ENCODE measurements around the gene SPOCK3. TPM values are rescaled to one million over a fixed set of nuclear protein-coding genes. Genes with fewer than 3 reads are reported as not detected.

The SPOCK3 gene
- total RNA-seq, 1 experiment from 2014 or later = 1.4 TPM

- no peak for ATAC-seq
- no peak for TF ChIP-seq POLR2AphosphoS5 (IDR thresholded peaks at IDR 0.05; ENCODE audit: low read depth, low read length)
- no peak for TF ChIP-seq TCF7L2 (IDR thresholded peaks at IDR 0.05; ENCODE audit: low read depth, low read length)
- no peak for TF ChIP-seq CTCF (IDR thresholded peaks at IDR 0.05)
- no peak for TF ChIP-seq REST (IDR thresholded peaks at IDR 0.05; ENCODE audit: insufficient read depth in 1 of 2, low read depth in 2 of 2, low read length in 1 of 2)
- no peak for TF ChIP-seq SIN3A (IDR thresholded peaks at IDR 0.05; ENCODE audit: borderline replicate concordance, insufficient read depth, low read depth, low read length)
- Histone ChIP-seq H3K9me3 (ENCODE audit: control insufficient read depth, insufficient read depth, low read depth, low read length) (no peaks in the 10 kb centered on the region), H3K4me3 (ENCODE audit: low read depth in 2 of 2, low read length in 2 of 2) (no peak overlapping the region), H3K36me3 (ENCODE audit: control insufficient read depth, insufficient read depth, low read length) (no peaks in the 10 kb centered on the region), H3K4me1 (ENCODE audit: control insufficient read depth, insufficient read depth, low read length) (no peaks in the 10 kb centered on the region), H3K27ac (ENCODE audit: low read length) (no peak overlapping the region), H3K27me3 (ENCODE audit: control insufficient read depth, insufficient read depth, low read length) (no peaks in the 10 kb centered on the region)
- intact Hi-C loops (cut with micrococcal nuclease; ENCODE audit: unreplicated experiment) = loop anchor here (10.0 kb wide), 1 partner anchor 189 kb away; no protein-coding TSS in a partner anchor
- in situ Hi-C loops (cut with HindIII; ENCODE audit: low pct_unique_long_range_greater_than_20kb, low sequenced_read_pairs) = no loop called here
- CTCF ChIA-PET = no interaction called here
- POLR2A ChIA-PET = no interaction called here
- BruUV-seq (replicated peaks) = no TSS peak
- no peak for DNase-seq (ENCODE audit: low read depth, low spot score)
Observed at GRCh38 chr4:167025670-167026069, 208.6 kb downstream of the SPOCK3 start.

DNA sequence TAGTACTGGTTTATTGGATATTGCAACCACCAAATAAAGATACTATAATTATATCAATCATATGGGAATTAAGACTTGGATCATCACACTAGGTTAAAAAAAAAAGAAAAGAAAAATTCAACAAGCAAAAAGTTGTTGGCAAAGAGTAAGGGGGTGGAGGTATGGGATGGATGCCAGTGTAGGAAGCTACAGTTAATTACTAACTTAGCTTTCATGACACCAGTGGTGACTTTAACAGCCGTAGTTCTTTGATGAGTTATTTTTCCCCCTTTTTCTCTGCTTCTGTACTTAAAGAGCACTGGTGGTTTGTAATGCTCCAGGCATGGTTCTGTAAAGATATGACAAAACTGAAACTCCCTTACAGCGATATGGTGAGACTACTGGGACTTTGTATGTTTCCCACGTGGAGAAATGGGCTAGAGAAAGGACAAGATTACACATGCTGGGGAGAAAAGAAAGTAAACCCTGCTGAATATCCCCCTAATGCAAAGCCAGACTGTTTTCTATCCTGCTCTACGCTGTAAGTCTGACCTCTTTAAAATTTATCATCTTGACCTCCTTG, 210.8 kb downstream of the SPOCK3 start:
- in situ Hi-C loops (cut with HindIII; ENCODE audit: low pct_unique_long_range_greater_than_20kb, low sequenced_read_pairs) (no loop called here), intact Hi-C loops (cut with micrococcal nuclease; ENCODE audit: unreplicated experiment) (loop anchor here (10.0 kb wide), 1 partner anchor 191 kb away; no protein-coding TSS in a partner anchor)
- Histone ChIP-seq H3K4me1 (ENCODE audit: control insufficient read depth, insufficient read depth, low read length) (no peaks in the 10 kb centered on the region), H3K27ac (ENCODE audit: low read length) (no peak overlapping the region), H3K36me3 (ENCODE audit: control insufficient read depth, insufficient read depth, low read length) (no peaks in the 10 kb centered on the region), H3K9me3 (ENCODE audit: control insufficient read depth, insufficient read depth, low read depth, low read length) (no peaks in the 10 kb centered on the region), H3K27me3 (ENCODE audit: control insufficient read depth, insufficient read depth, low read length) (no peaks in the 10 kb centered on the region), H3K4me3 (ENCODE audit: low read depth in 2 of 2, low read length in 2 of 2) (no peak overlapping the region)
- BruUV-seq (replicated peaks) = no TSS peak
- CTCF ChIA-PET = no interaction called here
- ATAC-seq = no peak
- no peak for DNase-seq (ENCODE audit: low read depth, low spot score)
- POLR2A ChIA-PET = no interaction called here
- no peak for TF ChIP-seq REST (IDR thresholded peaks at IDR 0.05; ENCODE audit: insufficient read depth in 1 of 2, low read depth in 2 of 2, low read length in 1 of 2)
- no peak for TF ChIP-seq TCF7L2 (IDR thresholded peaks at IDR 0.05; ENCODE audit: low read depth, low read length)
- no peak for TF ChIP-seq CTCF (IDR thresholded peaks at IDR 0.05)
- no peak for TF ChIP-seq POLR2AphosphoS5 (IDR thresholded peaks at IDR 0.05; ENCODE audit: low read depth, low read length)
- TF ChIP-seq SIN3A (IDR thresholded peaks at IDR 0.05; ENCODE audit: borderline replicate concordance, insufficient read depth, low read depth, low read length) = no peak

Data from Panc1 (cell line).